ENCODE measurements around the gene CRYAB.
"Not testable (repeated sequence)": the region's sequence is repeated elsewhere in the genome, so short reads cannot be mapped to it uniquely, and the experiment has no call there.

Gene CRYAB

GRCh38 chr11:111909378-111909777 lies 2.2 kb downstream of the CRYAB start:
- H3K9me3 Mint-ChIP-seq: peaks cover 9% of the 10 kb centered on the region
- H3K4me1 Mint-ChIP-seq: peaks cover 32% of the 10 kb centered on the region
- peaks cover under 1% of the 10 kb centered on the region for H3K27me3 Mint-ChIP-seq (ENCODE audit: low read depth, poor library complexity)
- no peak overlapping the region for H3K27ac Mint-ChIP-seq
- H3K36me3 Mint-ChIP-seq (ENCODE audit: low read depth): peaks cover 12% of the 10 kb centered on the region
- no peak for TF ChIP-seq CTCF (IDR thresholded peaks at IDR 0.05)
- no peak for DNase-seq
- H3K4me3 Mint-ChIP-seq: no peak overlapping the region

GRCh38 chr11:111908639-111909305 lies 2.8 kb downstream of the CRYAB start:
- H3K27me3 Mint-ChIP-seq (ENCODE audit: low read depth, poor library complexity): no peaks in the 10 kb centered on the region
- H3K36me3 Mint-ChIP-seq (ENCODE audit: low read depth): peaks cover 12% of the 10 kb centered on the region
- H3K9me3 Mint-ChIP-seq: peaks cover 9% of the 10 kb centered on the region
- H3K27ac Mint-ChIP-seq: no peak overlapping the region
- no peak for TF ChIP-seq CTCF (IDR thresholded peaks at IDR 0.05)
- H3K4me1 Mint-ChIP-seq: peaks cover 28% of the 10 kb centered on the region
- no peak overlapping the region for H3K4me3 Mint-ChIP-seq
- DNase-seq: no peak

- Mint-ChIP-seq H3K4me3 (no peak overlapping the region), H3K4me1 (peaks cover 12% of the 10 kb centered on the region), H3K27me3 (ENCODE audit: low read depth, poor library complexity) (peaks cover 4% of the 10 kb centered on the region), H3K36me3 (ENCODE audit: low read depth) (peaks cover 16% of the 10 kb centered on the region), H3K9me3 (peaks cover 9% of the 10 kb centered on the region), H3K27ac (no peak overlapping the region)
- TF ChIP-seq CTCF (IDR thresholded peaks at IDR 0.05): no peak
- no peak for DNase-seq
Observed at GRCh38 chr11:111906680-111907079, 4.9 kb downstream of the CRYAB start.

GRCh38 chr11:111905411-111905810 lies 6.2 kb downstream of the CRYAB start:
- Mint-ChIP-seq H3K27me3 (ENCODE audit: low read depth, poor library complexity) (peaks cover 4% of the 10 kb centered on the region), H3K9me3 (peaks cover 9% of the 10 kb centered on the region), H3K36me3 (ENCODE audit: low read depth) (peaks cover 16% of the 10 kb centered on the region), H3K4me3 (no peak overlapping the region), H3K4me1 (no peaks in the 10 kb centered on the region), H3K27ac (no peak overlapping the region)
- no peak for DNase-seq
- no peak for TF ChIP-seq CTCF (IDR thresholded peaks at IDR 0.05)

- Mint-ChIP-seq H3K36me3 (ENCODE audit: low read depth) (no peaks in the 10 kb centered on the region), H3K9me3 (peaks cover 13% of the 10 kb centered on the region), H3K27me3 (ENCODE audit: low read depth, poor library complexity) (peaks cover 8% of the 10 kb centered on the region), H3K4me3 (no peak overlapping the region), H3K4me1 (no peaks in the 10 kb centered on the region), H3K27ac (no peak overlapping the region)
- TF ChIP-seq CTCF (IDR thresholded peaks at IDR 0.05): no peak
- DNase-seq: no peak
Observed at GRCh38 chr11:111886844-111887243, 24.7 kb downstream of the CRYAB start.

GRCh38 chr11:111886032-111886431 lies 25.5 kb downstream of the CRYAB start:
- DNase-seq: no peak
- Mint-ChIP-seq H3K9me3 (peaks cover 7% of the 10 kb centered on the region), H3K36me3 (ENCODE audit: low read depth) (no peaks in the 10 kb centered on the region), H3K27ac (no peak overlapping the region), H3K27me3 (ENCODE audit: low read depth, poor library complexity) (peaks cover 5% of the 10 kb centered on the region), H3K4me3 (no peak overlapping the region), H3K4me1 (no peaks in the 10 kb centered on the region)
- no peak for TF ChIP-seq CTCF (IDR thresholded peaks at IDR 0.05)

- H3K36me3 Mint-ChIP-seq (ENCODE audit: low read depth); H3K9me3 Mint-ChIP-seq; H3K27me3 Mint-ChIP-seq (ENCODE audit: low read depth, poor library complexity); H3K27ac Mint-ChIP-seq; H3K4me3 Mint-ChIP-seq; H3K4me1 Mint-ChIP-seq; DNase-seq: not testable (repeated sequence)
Observed at GRCh38 chr11:111885053-111885452, 26.5 kb downstream of the CRYAB start.

Data from nephron progenitor cell (in vitro differentiated cells).